Esophagus muscularis mucosa (tissue), 4 donors: ENCODE measurements around the gene TVP23A. TPM values are rescaled to one million over a fixed set of nuclear protein-coding genes. Genes with fewer than 3 reads are reported as not detected.

Source experiments
- DNase-seq: peaks from one replicate; pipeline ENCODE4 v3.0.0-alpha.2; 2017; ENCODE audit errors: extremely low spot score
- H3K27ac ChIP-seq, 4 donors: fragments of 200-600 bp; sonication (generic); replicated peaks in 1 of 4; 1 replicate in 3 of 4; 2 replicates in 1 of 4; pipeline ENCODE4 v1.5.1; 2016 to 2019; ENCODE audit warnings: mild to moderate bottlenecking in 1 of 4
- H3K27me3 ChIP-seq, 4 donors: fragments of 200-600 bp; sonication (generic); one replicate each; pipeline versions ENCODE4 v1.5.1 to v1.6.0; 2016 to 2019
- H3K36me3 ChIP-seq, 4 donors: fragments of 200-600 bp; sonication (generic); one replicate each; pipeline ENCODE4 v1.5.1; 2016 to 2019
- H3K4me1 ChIP-seq, 4 donors: fragments of 200-600 bp; sonication (generic); one replicate each; pipeline ENCODE4 v1.5.1; 2016 to 2019
- H3K4me3 ChIP-seq, 4 donors: fragments of 200-600 bp; sonication (generic); 1 replicate in 2 of 4; 2 replicates in 2 of 4; pipeline ENCODE4 v1.5.1; 2016 to 2019; ENCODE audit warnings: mild to moderate bottlenecking in 4 of 4, moderate library complexity in 1 of 4
- H3K9me3 ChIP-seq, 4 donors: fragments of 200-600 bp; sonication (generic); 1 replicate in 3 of 4; 2 replicates in 1 of 4; pipeline ENCODE4 v1.5.1; 2016 to 2019
- CTCF ChIP-seq, 3 experiments: fragments of 200-600 bp in 2 of 3; fragments of 450-650 bp in 1 of 3; sonication (generic) in 2 of 3; IDR thresholded peaks; one replicate each; pipeline ENCODE4 v1.5.1; 2017 to 2019; ENCODE audit warnings: antibody characterized with exemption in 3 of 3, mild to moderate bottlenecking in 2 of 3, moderate library complexity in 1 of 3
- EP300 ChIP-seq: sonication (generic); formaldehyde crosslinking; IDR thresholded peaks from one replicate; pipeline ENCODE4 v1.6.1; 2017; ENCODE audit warnings: antibody characterized with exemption
- POLR2A ChIP-seq: fragments of 450-650 bp; IDR thresholded peaks from one replicate; pipeline ENCODE4 v1.6.1; 2017; ENCODE audit warnings: antibody characterized with exemption, moderate library complexity, mild to moderate bottlenecking, low read depth
- POLR2AphosphoS5 ChIP-seq, 2 donors: sonication (generic); formaldehyde crosslinking; IDR thresholded peaks; one replicate each; pipeline ENCODE4 v1.6.1; 2017; ENCODE audit warnings: antibody characterized with exemption in 2 of 2
- WGBS: methylation state at CpG from one replicate; pipeline ENCODE4 v1.1.5; 2018; 5-methylcytosine and 5-hydroxymethylcytosine counted together
- intact Hi-C: fragments of 100-400 bp; cut with DNase I; formaldehyde crosslinking; loops from one replicate; pipeline ENCODE4 v1.15.1; 2023
- total RNA-seq, 4 donors: library from RNA; depleted of rRNA; stranded (reverse); fragments of >200 nt; gene quantifications; one replicate each; pipeline versions ENCODE4 v1.1.0 to v1.2.1, GENCODE V29; 2016

The TVP23A gene
- total RNA-seq, 4 donors from 2014 or later = 0.42 to 1.2 (median 0.80) TPM; not detected in 1

GRCh38 chr16:10820546-10820945, 2.0 kb upstream of the TVP23A start:
- Histone ChIP-seq H3K4me1 (peaks cover 6 to 9% (median 8%) of the 10 kb centered on the region in 4 donors), H3K36me3 (no peaks in the 10 kb centered on the region), H3K27ac (no peak overlapping the region), H3K27me3 (peaks cover 0 to 16% (median 7%) of the 10 kb centered on the region in 4 donors), H3K9me3 (no peaks in the 10 kb centered on the region), H3K4me3 (no peak overlapping the region)
- TF ChIP-seq CTCF (IDR thresholded peaks at IDR 0.05) (no peak), POLR2AphosphoS5 (IDR thresholded peaks at IDR 0.05) (no peak), POLR2A (no peak), EP300 (no peak)
- intact Hi-C loops = no loop called here
- WGBS = 68% methylated on average over 1 of the region's 1 CpG
- DNase-seq = no peak

GRCh38 chr16:10817514-10817913, 1.1 kb downstream of the TVP23A start:
- intact Hi-C loops = no loop called here
- H3K36me3 ChIP-seq = no peaks in the 10 kb centered on the region
- H3K4me1 ChIP-seq = peaks cover 0 to 9% (median 8%) of the 10 kb centered on the region in 4 donors
- no peak overlapping the region for H3K4me3 ChIP-seq
- 100% methylated on average over 1 of the region's 1 CpG for WGBS
- TF ChIP-seq POLR2A (no peak), POLR2AphosphoS5 (IDR thresholded peaks at IDR 0.05) (no peak), EP300 (no peak), CTCF (IDR thresholded peaks at IDR 0.05) (no peak)
- no peaks in the 10 kb centered on the region for H3K9me3 ChIP-seq
- no peak for DNase-seq
- H3K27ac ChIP-seq = no peak overlapping the region
- peaks cover 0 to 16% (median 7%) of the 10 kb centered on the region in 4 donors for H3K27me3 ChIP-seq

GRCh38 chr16:10813099-10813455, 5.5 kb downstream of the TVP23A start:
- intact Hi-C loops = no loop called here
- WGBS = 81% methylated on average over 4 of the region's 4 CpGs
- no peak for DNase-seq

GRCh38 chr16:10812312-10813098, 6.1 kb downstream of the TVP23A start:
- intact Hi-C loops = no loop called here
- H3K4me1 ChIP-seq = no peaks in the 10 kb centered on the region
- DNase-seq = no peak
- H3K27me3 ChIP-seq = peaks cover 0 to 4% (median 0%) of the 10 kb centered on the region in 4 donors
- no peaks in the 10 kb centered on the region for H3K9me3 ChIP-seq
- 69% methylated on average over 6 of the region's 6 CpGs for WGBS
- H3K4me3 ChIP-seq = no peak overlapping the region
- no peaks in the 10 kb centered on the region for H3K36me3 ChIP-seq
- no peak for TF ChIP-seq POLR2A
- no peak for TF ChIP-seq EP300
- TF ChIP-seq CTCF (IDR thresholded peaks at IDR 0.05) = no peak
- no peak for TF ChIP-seq POLR2AphosphoS5 (IDR thresholded peaks at IDR 0.05)
- H3K27ac ChIP-seq = no peak overlapping the region

More at GRCh38 chr16:10813099-10813455, 5.5 kb downstream of the TVP23A start:
- Histone ChIP-seq H3K36me3 (no peaks in the 10 kb centered on the region), H3K27ac (no peak overlapping the region), H3K4me1 (peaks cover 0 to 3% (median 1%) of the 10 kb centered on the region in 4 donors), H3K9me3 (no peaks in the 10 kb centered on the region), H3K4me3 (no peak overlapping the region), H3K27me3 (peaks cover 0 to 10% (median 2%) of the 10 kb centered on the region in 4 donors)
- TF ChIP-seq POLR2AphosphoS5 (IDR thresholded peaks at IDR 0.05) = no peak
- TF ChIP-seq CTCF (IDR thresholded peaks at IDR 0.05) = no peak
- no peak for TF ChIP-seq EP300
- no peak for TF ChIP-seq POLR2A
